ENCODE results near the gene PRAMEF27.
"Not testable (repeated sequence)": the region's sequence is repeated elsewhere in the genome, so short reads cannot be mapped to it uniquely, and the experiment has no call there.

PRAMEF27 gene

GRCh38 chr1:13056475-13056874, at the start of gene PRAMEF27:
Gene PRAMEF27, minus strand, starts transcription at chr1:13056575. Its CDS starts 2,916 bp downstream, at chr1:13053659.
- not testable (repeated sequence) for H3K4me3 ChIP-seq (ENCODE audit: low read depth in 1 of 2, low read length in 1 of 2); H3K27me3 ChIP-seq; H3K36me3 ChIP-seq

GRCh38 chr1:13070474-13070873, 14.1 kb upstream of the PRAMEF27 start, which contains the start of gene PRAMEF25:
Gene PRAMEF25, plus strand, starts transcription at chr1:13070774. Its CDS starts 2,920 bp downstream, at chr1:13073694.
- not testable (repeated sequence) for H3K4me1 ChIP-seq (ENCODE audit: control insufficient read depth in 1 of 2, insufficient read depth in 1 of 2, low read depth in 1 of 2, low read length in 1 of 2); H3K36me3 ChIP-seq; H3K9me3 ChIP-seq; H3K27me3 ChIP-seq; H3K4me3 ChIP-seq (ENCODE audit: low read depth in 1 of 2, low read length in 1 of 2); H3K27ac ChIP-seq

More at GRCh38 chr1:13056475-13056874, at the start of gene PRAMEF27:
- not testable (repeated sequence) for H3K4me1 ChIP-seq (ENCODE audit: control insufficient read depth in 1 of 2, insufficient read depth in 1 of 2, low read depth in 1 of 2, low read length in 1 of 2); H3K27ac ChIP-seq; H3K9me3 ChIP-seq

- H3K27me3 ChIP-seq; H3K9me3 ChIP-seq; H3K4me1 ChIP-seq (ENCODE audit: control insufficient read depth in 1 of 2, insufficient read depth in 1 of 2, low read depth in 1 of 2, low read length in 1 of 2); H3K36me3 ChIP-seq; H3K4me3 ChIP-seq (ENCODE audit: low read depth in 1 of 2, low read length in 1 of 2); H3K27ac ChIP-seq: not testable (repeated sequence)
These were observed 36.5 kb downstream of the PRAMEF27 start for GRCh38 chr1:13019846-13020245.

DNA sequence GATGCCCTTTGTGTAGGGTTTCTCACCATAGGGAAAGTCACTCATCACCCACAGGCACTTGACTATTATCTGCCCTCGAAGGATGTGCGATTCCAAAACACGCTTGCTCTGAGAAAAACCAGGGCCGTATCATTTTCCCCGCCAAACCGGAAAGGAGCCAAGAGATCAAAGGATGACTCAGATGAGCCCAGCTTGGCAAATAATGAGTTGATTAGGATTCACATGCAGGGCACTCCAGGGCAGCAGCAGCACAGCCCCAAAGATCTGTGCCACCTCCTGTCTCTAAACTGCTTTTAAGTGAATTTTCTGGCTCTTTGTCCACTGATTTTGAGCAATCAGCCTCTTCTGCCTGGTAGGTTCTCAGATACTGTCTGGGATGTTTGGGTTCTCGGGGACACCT, 44.4 kb downstream of the PRAMEF27 start:
- not testable (repeated sequence) for H3K27me3 ChIP-seq; H3K4me3 ChIP-seq (ENCODE audit: low read depth in 1 of 2, low read length in 1 of 2); H3K36me3 ChIP-seq; H3K4me1 ChIP-seq (ENCODE audit: control insufficient read depth in 1 of 2, insufficient read depth in 1 of 2, low read depth in 1 of 2, low read length in 1 of 2); H3K9me3 ChIP-seq; H3K27ac ChIP-seq

DNA sequence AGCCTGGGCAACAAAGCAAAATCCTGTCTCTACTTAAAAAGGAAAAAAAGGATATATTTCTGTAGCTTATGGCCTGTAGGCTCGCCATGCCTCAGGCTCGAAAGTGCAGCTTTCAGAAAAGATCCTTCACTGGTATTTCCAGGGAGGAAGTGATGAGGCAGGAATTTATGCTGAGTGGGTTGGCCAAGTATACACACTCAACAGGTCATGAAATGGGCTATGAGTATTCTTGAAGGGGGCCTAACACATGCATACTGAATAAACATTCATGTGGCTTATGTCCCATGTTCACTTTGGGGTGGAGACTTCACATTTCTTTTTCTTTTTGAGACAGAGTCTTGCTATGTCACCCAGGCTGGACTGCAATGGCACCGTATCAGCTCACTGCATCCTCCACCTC, 47.0 kb downstream of the PRAMEF27 start:
- not testable (repeated sequence) for H3K27me3 ChIP-seq; H3K4me1 ChIP-seq (ENCODE audit: control insufficient read depth in 1 of 2, insufficient read depth in 1 of 2, low read depth in 1 of 2, low read length in 1 of 2); H3K27ac ChIP-seq; H3K36me3 ChIP-seq; H3K4me3 ChIP-seq (ENCODE audit: low read depth in 1 of 2, low read length in 1 of 2); H3K9me3 ChIP-seq

- H3K27ac ChIP-seq; H3K4me3 ChIP-seq (ENCODE audit: low read depth in 1 of 2, low read length in 1 of 2); H3K4me1 ChIP-seq (ENCODE audit: control insufficient read depth in 1 of 2, insufficient read depth in 1 of 2, low read depth in 1 of 2, low read length in 1 of 2): not testable (repeated sequence)
These were observed 50.6 kb downstream of the PRAMEF27 start for GRCh38 chr1:13005732-13006131.

More at GRCh38 chr1:13005732-13006131, 50.6 kb downstream of the PRAMEF27 start:
- not testable (repeated sequence) for H3K27me3 ChIP-seq, H3K9me3 ChIP-seq, H3K36me3 ChIP-seq

Measured in neutrophil (primary cell).